HEK293 (cell line): ENCODE measurements around the gene C1orf198.

Experiments
- CTCF ChIA-PET: fragments of 350-600 bp; formaldehyde crosslinking; extraction: SDS; loops from one replicate; lab custom pipeline; 2021; ENCODE audit warnings: antibody characterized with exemption; lab: Yijun Ruan, JAX
- POLR2A ChIA-PET: fragments of 300-600 bp; formaldehyde crosslinking; extraction: SDS; loops from one replicate; lab custom pipeline; 2020; ENCODE audit warnings: antibody characterized with exemption, inconsistent platforms; lab: Yijun Ruan, JAX
- H3K27ac ChIP-seq: fragments of 200-500 bp; sonication (Bioruptor generic); 2 replicates; pipeline ENCODE4 v1.5.1; 2014; ENCODE audit warnings: low read depth, low read length, control low read depth, inconsistent platforms; ENCODE audit errors: extremely low read depth
- H3K36me3 ChIP-seq, 2 experiments: fragments of 200-500 bp in 1 of 2; sonication (Bioruptor generic) in 1 of 2; 1 replicate in 1 of 2; 2 replicates in 1 of 2; pipeline ENCODE4 v1.5.1; 2014 to 2017; ENCODE audit warnings: inconsistent platforms in 2 of 2, low read length in 2 of 2; ENCODE audit not compliant: control insufficient read depth in 2 of 2, insufficient read depth in 1 of 2
- H3K4me1 ChIP-seq: fragments of 200-500 bp; sonication (Bioruptor generic); 2 replicates; pipeline ENCODE4 v1.5.1; 2014; ENCODE audit warnings: mild to moderate bottlenecking, low read length, inconsistent platforms; ENCODE audit not compliant: control insufficient read depth, insufficient read depth
- H3K4me3 ChIP-seq: 2 replicates; pipeline ENCODE4 v1.5.1; 2011; ENCODE audit warnings: low read depth, mild to moderate bottlenecking, control low read depth, low read length, moderate library complexity
- H3K9me3 ChIP-seq: fragments of 200-500 bp; sonication (Bioruptor generic); 2 replicates; pipeline ENCODE4 v1.5.1; 2014; ENCODE audit warnings: low read depth, low read length, inconsistent platforms; ENCODE audit not compliant: control insufficient read depth, insufficient read depth
- BCL11A ChIP-seq: fragments of 450-650 bp; formaldehyde crosslinking; IDR thresholded peaks from 2 replicates; pipeline ENCODE4 v1.5.1; 2016; ENCODE audit warnings: low read depth, missing biosample characterization, missing genetic modification characterization
- FEZF1 ChIP-seq: fragments of 450-650 bp; formaldehyde crosslinking; IDR thresholded peaks from 2 replicates; pipeline ENCODE4 v1.5.1; 2016; ENCODE audit warnings: missing biosample characterization, missing genetic modification characterization
- GLI4 ChIP-seq: fragments of 450-650 bp; formaldehyde crosslinking; IDR thresholded peaks from 2 replicates; pipeline ENCODE4 v1.5.1; 2016; ENCODE audit warnings: missing biosample characterization, missing genetic modification characterization
- IKZF3 ChIP-seq: fragments of 450-650 bp; IDR thresholded peaks from 2 replicates; pipeline ENCODE4 v1.5.0; 2018; ENCODE audit warnings: missing biosample characterization, mild to moderate bottlenecking, missing genetic modification characterization, moderate library complexity
- ZBTB21 ChIP-seq: fragments of 450-650 bp; formaldehyde crosslinking; IDR thresholded peaks from 2 replicates; pipeline ENCODE4 v1.5.1; 2017; ENCODE audit warnings: missing biosample characterization, missing genetic modification characterization
- ZNF114 ChIP-seq: fragments of 450-650 bp; formaldehyde crosslinking; IDR thresholded peaks from 2 replicates; pipeline ENCODE4 v1.5.0; 2017; ENCODE audit warnings: missing biosample characterization, missing genetic modification characterization
- ZNF140 ChIP-seq: fragments of 450-650 bp; formaldehyde crosslinking; IDR thresholded peaks from 2 replicates; pipeline ENCODE4 v1.5.1; 2016; ENCODE audit warnings: missing biosample characterization, missing genetic modification characterization
- ZNF214 ChIP-seq: fragments of 450-650 bp; formaldehyde crosslinking; IDR thresholded peaks from 2 replicates; pipeline ENCODE4 v1.5.1; 2017; ENCODE audit warnings: missing biosample characterization, mild to moderate bottlenecking, missing genetic modification characterization, borderline replicate concordance
- ZNF23 ChIP-seq: fragments of 450-650 bp; formaldehyde crosslinking; IDR thresholded peaks from 2 replicates; pipeline ENCODE4 v1.5.1; 2016; ENCODE audit warnings: missing biosample characterization, missing genetic modification characterization, borderline replicate concordance
- ZNF24 ChIP-seq: fragments of 450-650 bp; formaldehyde crosslinking; IDR thresholded peaks from 2 replicates; pipeline ENCODE4 v1.5.1; 2016; ENCODE audit warnings: missing biosample characterization, missing genetic modification characterization
- ZNF426 ChIP-seq: fragments of 450-650 bp; formaldehyde crosslinking; IDR thresholded peaks from 2 replicates; pipeline ENCODE4 v1.5.1; 2017; ENCODE audit warnings: missing biosample characterization, missing genetic modification characterization, mild to moderate bottlenecking, inconsistent platforms, moderate library complexity
- ZNF610 ChIP-seq: fragments of 450-650 bp; formaldehyde crosslinking; IDR thresholded peaks from 2 replicates; pipeline ENCODE4 v1.5.1; 2016; ENCODE audit warnings: missing biosample characterization, missing genetic modification characterization, borderline replicate concordance
- ZNF624 ChIP-seq: fragments of 450-650 bp; formaldehyde crosslinking; IDR thresholded peaks from 2 replicates; pipeline ENCODE4 v1.5.1; 2017; ENCODE audit warnings: missing biosample characterization, missing genetic modification characterization
- ZNF626 ChIP-seq: fragments of 450-650 bp; sonication (Bioruptor Pico); formaldehyde crosslinking; IDR thresholded peaks from 2 replicates; pipeline ENCODE4 v1.5.1; 2018; ENCODE audit warnings: missing biosample characterization, missing genetic modification characterization, inconsistent platforms
- ZNF785 ChIP-seq: fragments of 450-650 bp; formaldehyde crosslinking; IDR thresholded peaks from 2 replicates; pipeline ENCODE4 v1.5.1; 2016; ENCODE audit warnings: missing biosample characterization, missing genetic modification characterization
- ZNF830 ChIP-seq: fragments of 450-650 bp; IDR thresholded peaks from 2 replicates; pipeline ENCODE4 v1.5.0; 2018; ENCODE audit warnings: missing biosample characterization, missing genetic modification characterization, low read depth, mild to moderate bottlenecking, moderate library complexity
- TF ChIP-seq, protein P1 (sequence below): fragments of 450-650 bp; IDR thresholded peaks from 2 replicates; pipeline ENCODE4 v1.5.1; 2018; ENCODE audit warnings: missing biosample characterization, mild to moderate bottlenecking, missing genetic modification characterization
- TF ChIP-seq, protein P2 (sequence below): fragments of 450-650 bp; formaldehyde crosslinking; IDR thresholded peaks from 2 replicates; pipeline ENCODE4 v1.5.1; 2016; ENCODE audit warnings: missing biosample characterization, missing genetic modification characterization, borderline replicate concordance
- TF ChIP-seq, protein P3 (sequence below): fragments of 450-650 bp; formaldehyde crosslinking; IDR thresholded peaks from 2 replicates; pipeline ENCODE4 v1.5.1; 2016; ENCODE audit warnings: missing biosample characterization, missing genetic modification characterization
- TF ChIP-seq, protein P4 (sequence below): fragments of 450-650 bp; formaldehyde crosslinking; IDR thresholded peaks from 2 replicates; pipeline ENCODE4 v1.5.1; 2016; ENCODE audit warnings: missing biosample characterization, missing genetic modification characterization, low read depth

Gene C1orf198

DNA sequence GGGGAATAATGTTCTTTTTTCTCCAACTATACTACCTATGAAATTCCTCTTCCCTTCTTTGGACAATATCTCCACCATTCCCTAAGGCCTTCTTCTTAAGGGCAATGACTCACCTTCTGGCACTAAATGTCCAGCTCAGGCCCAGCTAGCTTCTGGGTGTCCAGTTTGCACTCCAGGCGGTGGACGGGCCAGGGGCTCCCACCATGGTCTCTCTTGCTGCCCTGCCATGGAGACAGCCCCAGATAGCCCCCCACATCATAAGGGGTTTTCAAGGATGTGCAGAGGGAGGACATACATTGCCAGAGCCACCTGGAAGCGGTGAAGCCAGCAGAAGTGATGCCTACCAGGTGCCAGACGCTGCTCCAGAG, 43.8 kb downstream of the C1orf198 start:
- CTCF ChIA-PET = interaction anchor here (0.7 kb wide), 3 partner anchors 23 to 1850 kb away, joined by 3 read pairs; no protein-coding TSS in a partner anchor
- Histone ChIP-seq H3K9me3 (no peaks in the 10 kb centered on the region), H3K4me3 (no peak overlapping the region), H3K27ac (no peak overlapping the region), H3K4me1 (no peaks in the 10 kb centered on the region), H3K36me3 (no peaks in the 10 kb centered on the region)
- POLR2A ChIA-PET = no interaction called here
- no peak for TF ChIP-seq GLI4 (tag by site-specific recombination)
- TF ChIP-seq FEZF1 (tag by site-specific recombination) = no peak
- no peak for TF ChIP-seq IKZF3 (tag by site-specific recombination)
- no peak for TF ChIP-seq BCL11A (tag by site-specific recombination)
- TF ChIP-seq ZNF785 (tag by site-specific recombination) = no peak
- TF ChIP-seq ZNF624 (tag by site-specific recombination) = no peak
- TF ChIP-seq ZNF830 (tag by site-specific recombination) = no peak
- no peak for TF ChIP-seq ZNF626 (tag by site-specific recombination)
- TF ChIP-seq, protein P1, sequence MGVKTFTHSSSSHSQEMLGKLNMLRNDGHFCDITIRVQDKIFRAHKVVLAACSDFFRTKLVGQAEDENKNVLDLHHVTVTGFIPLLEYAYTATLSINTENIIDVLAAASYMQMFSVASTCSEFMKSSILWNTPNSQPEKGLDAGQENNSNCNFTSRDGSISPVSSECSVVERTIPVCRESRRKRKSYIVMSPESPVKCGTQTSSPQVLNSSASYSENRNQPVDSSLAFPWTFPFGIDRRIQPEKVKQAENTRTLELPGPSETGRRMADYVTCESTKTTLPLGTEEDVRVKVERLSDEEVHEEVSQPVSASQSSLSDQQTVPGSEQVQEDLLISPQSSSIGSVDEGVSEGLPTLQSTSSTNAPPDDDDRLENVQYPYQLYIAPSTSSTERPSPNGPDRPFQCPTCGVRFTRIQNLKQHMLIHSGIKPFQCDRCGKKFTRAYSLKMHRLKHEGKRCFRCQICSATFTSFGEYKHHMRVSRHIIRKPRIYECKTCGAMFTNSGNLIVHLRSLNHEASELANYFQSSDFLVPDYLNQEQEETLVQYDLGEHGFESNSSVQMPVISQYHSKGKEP (tag by site-specific recombination) = no peak
- TF ChIP-seq ZNF114 = no peak
- no peak for TF ChIP-seq ZNF23
- TF ChIP-seq ZNF610 (tag by site-specific recombination) = no peak
- TF ChIP-seq, protein P2, sequence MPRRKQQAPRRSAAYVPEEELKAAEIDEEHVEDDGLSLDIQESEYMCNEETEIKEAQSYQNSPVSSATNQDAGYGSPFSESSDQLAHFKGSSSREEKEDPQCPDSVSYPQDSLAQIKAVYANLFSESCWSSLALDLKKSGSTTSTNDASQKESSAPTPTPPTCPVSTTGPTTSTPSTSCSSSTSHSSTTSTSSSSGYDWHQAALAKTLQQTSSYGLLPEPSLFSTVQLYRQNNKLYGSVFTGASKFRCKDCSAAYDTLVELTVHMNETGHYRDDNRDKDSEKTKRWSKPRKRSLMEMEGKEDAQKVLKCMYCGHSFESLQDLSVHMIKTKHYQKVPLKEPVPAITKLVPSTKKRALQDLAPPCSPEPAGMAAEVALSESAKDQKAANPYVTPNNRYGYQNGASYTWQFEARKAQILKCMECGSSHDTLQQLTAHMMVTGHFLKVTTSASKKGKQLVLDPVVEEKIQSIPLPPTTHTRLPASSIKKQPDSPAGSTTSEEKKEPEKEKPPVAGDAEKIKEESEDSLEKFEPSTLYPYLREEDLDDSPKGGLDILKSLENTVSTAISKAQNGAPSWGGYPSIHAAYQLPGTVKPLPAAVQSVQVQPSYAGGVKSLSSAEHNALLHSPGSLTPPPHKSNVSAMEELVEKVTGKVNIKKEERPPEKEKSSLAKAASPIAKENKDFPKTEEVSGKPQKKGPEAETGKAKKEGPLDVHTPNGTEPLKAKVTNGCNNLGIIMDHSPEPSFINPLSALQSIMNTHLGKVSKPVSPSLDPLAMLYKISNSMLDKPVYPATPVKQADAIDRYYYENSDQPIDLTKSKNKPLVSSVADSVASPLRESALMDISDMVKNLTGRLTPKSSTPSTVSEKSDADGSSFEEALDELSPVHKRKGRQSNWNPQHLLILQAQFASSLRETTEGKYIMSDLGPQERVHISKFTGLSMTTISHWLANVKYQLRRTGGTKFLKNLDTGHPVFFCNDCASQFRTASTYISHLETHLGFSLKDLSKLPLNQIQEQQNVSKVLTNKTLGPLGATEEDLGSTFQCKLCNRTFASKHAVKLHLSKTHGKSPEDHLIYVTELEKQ (tag by site-specific recombination) = no peak
- no peak for TF ChIP-seq ZNF24
- TF ChIP-seq ZBTB21 (tag by site-specific recombination) = no peak
- TF ChIP-seq ZNF426 = no peak
- TF ChIP-seq ZNF214 (tag by site-specific recombination) = no peak
- no peak for TF ChIP-seq ZNF140
- TF ChIP-seq, protein P3, sequence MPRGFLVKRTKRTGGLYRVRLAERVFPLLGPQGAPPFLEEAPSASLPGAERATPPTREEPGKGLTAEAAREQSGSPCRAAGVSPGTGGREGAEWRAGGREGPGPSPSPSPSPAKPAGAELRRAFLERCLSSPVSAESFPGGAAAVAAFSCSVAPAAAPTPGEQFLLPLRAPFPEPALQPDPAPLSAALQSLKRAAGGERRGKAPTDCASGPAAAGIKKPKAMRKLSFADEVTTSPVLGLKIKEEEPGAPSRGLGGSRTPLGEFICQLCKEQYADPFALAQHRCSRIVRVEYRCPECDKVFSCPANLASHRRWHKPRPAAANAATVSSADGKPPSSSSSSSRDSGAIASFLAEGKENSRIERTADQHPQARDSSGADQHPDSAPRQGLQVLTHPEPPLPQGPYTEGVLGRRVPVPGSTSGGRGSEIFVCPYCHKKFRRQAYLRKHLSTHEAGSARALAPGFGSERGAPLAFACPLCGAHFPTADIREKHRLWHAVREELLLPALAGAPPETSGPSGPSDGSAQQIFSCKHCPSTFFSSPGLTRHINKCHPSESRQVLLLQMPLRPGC (tag by site-specific recombination) = no peak
- TF ChIP-seq, protein P4, sequence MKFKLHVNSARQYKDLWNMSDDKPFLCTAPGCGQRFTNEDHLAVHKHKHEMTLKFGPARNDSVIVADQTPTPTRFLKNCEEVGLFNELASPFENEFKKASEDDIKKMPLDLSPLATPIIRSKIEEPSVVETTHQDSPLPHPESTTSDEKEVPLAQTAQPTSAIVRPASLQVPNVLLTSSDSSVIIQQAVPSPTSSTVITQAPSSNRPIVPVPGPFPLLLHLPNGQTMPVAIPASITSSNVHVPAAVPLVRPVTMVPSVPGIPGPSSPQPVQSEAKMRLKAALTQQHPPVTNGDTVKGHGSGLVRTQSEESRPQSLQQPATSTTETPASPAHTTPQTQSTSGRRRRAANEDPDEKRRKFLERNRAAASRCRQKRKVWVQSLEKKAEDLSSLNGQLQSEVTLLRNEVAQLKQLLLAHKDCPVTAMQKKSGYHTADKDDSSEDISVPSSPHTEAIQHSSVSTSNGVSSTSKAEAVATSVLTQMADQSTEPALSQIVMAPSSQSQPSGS (tag by site-specific recombination) = no peak
